B cell (primary cell): ENCODE data around the gene RNF10. TPM values are rescaled to one million over a fixed set of nuclear protein-coding genes. Genes with fewer than 3 reads are reported as not detected.

Source experiments
- ATAC-seq: fragments of 200-7000 bp; cut with Tn5 transposase; one replicate; pipeline ENCODE4 v1.10.0; 2021; ENCODE audit warnings: low read depth, mild to moderate bottlenecking, moderate number of reproducible peaks, moderate library complexity
- CTCF ChIA-PET: fragments of 350-600 bp; sonication (Branson Sonifier 250); formaldehyde crosslinking; loops from one replicate; lab custom pipeline; 2021; ENCODE audit warnings: antibody characterized with exemption, inconsistent platforms; lab: Charles Lee
- POLR2A ChIA-PET: fragments of 350-600 bp; sonication (Branson Sonifier 250); formaldehyde crosslinking; loops from one replicate; lab custom pipeline; 2021; ENCODE audit warnings: antibody characterized with exemption; lab: Charles Lee
- DNase-seq: peaks from one replicate; pipeline ENCODE4 v3.0.0; 2013
- H2AFZ ChIP-seq: 2 replicates; pipeline ENCODE4 v1.6.1; 2012; ENCODE audit warnings: mild to moderate bottlenecking, low read depth, low read length; ENCODE audit not compliant: insufficient read depth, poor library complexity, severe bottlenecking
- H3K27ac ChIP-seq, 2 donors: 1 replicate in 1 of 2; 2 replicates in 1 of 2; pipeline ENCODE4 v1.5.1; 2012 to 2013; ENCODE audit warnings: low read length in 2 of 2, mild to moderate bottlenecking in 2 of 2, moderate library complexity in 1 of 2
- H3K27me3 ChIP-seq, 4 experiments: fragments of 200-600 bp in 1 of 4; sonication (generic) in 1 of 4; replicated peaks in 1 of 4; 1 replicate in 2 of 4; 2 replicates in 2 of 4; pipeline versions ENCODE4 v1.6.1 to v1.7.0; 2013 to 2016; ENCODE audit warnings: low read length in 3 of 4, mild to moderate bottlenecking in 2 of 4, mixed read lengths in 1 of 4, moderate library complexity in 1 of 4; ENCODE audit not compliant: insufficient read depth in 4 of 4, control insufficient read depth in 3 of 4; ENCODE audit errors: control extremely low read depth in 1 of 4
- H3K36me3 ChIP-seq, 2 experiments: replicated peaks in 1 of 2; 1 replicate in 1 of 2; 2 replicates in 1 of 2; pipeline versions ENCODE4 v1.6.1 to v1.7.1; 2013; ENCODE audit warnings: low read length in 1 of 2; ENCODE audit not compliant: insufficient read depth in 2 of 2, control insufficient read depth in 1 of 2; ENCODE audit errors: control extremely low read depth in 1 of 2, extremely low read depth in 1 of 2
- H3K4me1 ChIP-seq, 2 donors: fragments of 200-600 bp in 1 of 2; sonication (generic) in 1 of 2; 1 replicate in 1 of 2; 2 replicates in 1 of 2; pipeline versions ENCODE4 v1.5.1 to v1.6.1; 2013 to 2017; ENCODE audit warnings: low read length in 2 of 2; ENCODE audit not compliant: control insufficient read depth in 2 of 2, insufficient read depth in 2 of 2
- H3K4me2 ChIP-seq: replicated peaks from 2 replicates; pipeline ENCODE3; 2012; ENCODE audit warnings: mild to moderate bottlenecking, low read depth, low read length; ENCODE audit not compliant: poor library complexity, severe bottlenecking
- H3K4me3 ChIP-seq, 5 experiments: fragments of 200-600 bp in 1 of 5; sonication (generic) in 1 of 5; 1 replicate in 3 of 5; 2 replicates in 2 of 5; pipeline versions ENCODE4 v1.5.1 to v1.7.0; 2011 to 2016; ENCODE audit warnings: low read length in 4 of 5, mild to moderate bottlenecking in 4 of 5, low read depth in 2 of 5, control low read depth in 1 of 5, moderate library complexity in 1 of 5; ENCODE audit not compliant: insufficient read depth in 1 of 5; ENCODE audit errors: control extremely low read depth in 1 of 5, extremely low read depth in 1 of 5
- H3K79me2 ChIP-seq: fragments of 200-600 bp; sonication (generic); one replicate; pipeline ENCODE4 v1.6.0; 2016; ENCODE audit warnings: low read length; ENCODE audit not compliant: control insufficient read depth, insufficient read depth
- H3K9ac ChIP-seq: fragments of 200-600 bp; sonication (generic); 2 replicates; pipeline ENCODE4 v1.6.1; 2017; ENCODE audit warnings: mild to moderate bottlenecking, low read length, moderate library complexity
- H3K9me3 ChIP-seq, 3 donors: one replicate each; pipeline versions ENCODE4 v1.6.1 to v1.7.1; 2013; ENCODE audit warnings: low read length in 2 of 3; ENCODE audit not compliant: control insufficient read depth in 2 of 3, insufficient read depth in 1 of 3; ENCODE audit errors: control extremely low read depth in 1 of 3
- H4K20me1 ChIP-seq: 2 replicates; pipeline ENCODE4 v1.6.0; 2012; ENCODE audit warnings: mild to moderate bottlenecking, low read length; ENCODE audit not compliant: insufficient read depth, control insufficient read depth, poor library complexity, severe bottlenecking
- H3K27ac Mint-ChIP-seq: one replicate; pipeline ENCODE4 v1.8.0; 2021; ENCODE audit warnings: mixed read lengths
- H3K27me3 Mint-ChIP-seq: one replicate; pipeline ENCODE4 v1.8.0; 2021; ENCODE audit warnings: mixed read lengths
- H3K4me1 Mint-ChIP-seq: one replicate; pipeline ENCODE4 v1.8.0; 2021; ENCODE audit warnings: mixed read lengths
- H3K4me3 Mint-ChIP-seq: one replicate; pipeline ENCODE4 v1.8.0; 2021; ENCODE audit warnings: mixed read lengths
- H3K9me3 Mint-ChIP-seq: one replicate; pipeline ENCODE4 v1.8.0; 2022; ENCODE audit warnings: mixed read lengths; ENCODE audit not compliant: insufficient read depth
- CTCF ChIP-seq: fragments of 200-600 bp; IDR thresholded peaks from one replicate; pipeline ENCODE4 v1.8.0; 2022; ENCODE audit warnings: antibody characterized with exemption, mild to moderate bottlenecking
- EZH2 ChIP-seq: IDR thresholded peaks from 2 replicates; pipeline ENCODE4 v1.6.1; 2012; ENCODE audit warnings: borderline replicate concordance, low read depth, mild to moderate bottlenecking, moderate library complexity, low read length; ENCODE audit not compliant: insufficient read depth, poor library complexity, severe bottlenecking
- WGBS: methylation state at CpG from one replicate; pipeline ENCODE4 v1.1.5; 2013; ENCODE audit warnings: missing lambda C conversion rate; ENCODE audit not compliant: insufficient coverage; 5-methylcytosine and 5-hydroxymethylcytosine counted together
- intact Hi-C: fragments of 100-400 bp; cut with micrococcal nuclease; formaldehyde crosslinking; loops from one replicate; pipeline ENCODE4 v1.10.0; 2022
- polyA plus RNA-seq: library from polyadenylated mRNA; depleted of rRNA; stranded (reverse); fragments of >200 nt; gene quantifications from 2 replicates; pipeline ENCODE4 v1.2.3, GENCODE V29; 2012
- total RNA-seq, 2 donors: library from RNA; stranded (reverse); fragments of 120-200 nt in 1 of 2; gene quantifications; 1 replicate in 1 of 2; 2 replicates in 1 of 2; pipeline versions ENCODE4 v1.2.3 to v1.2.4, GENCODE V29; 2013 to 2022

RNF10 gene
- total and polyA plus RNA-seq, 2 donors (not counting 1 experiment from before 2014, with no cell fraction given): 163 to 236 TPM

DNA sequence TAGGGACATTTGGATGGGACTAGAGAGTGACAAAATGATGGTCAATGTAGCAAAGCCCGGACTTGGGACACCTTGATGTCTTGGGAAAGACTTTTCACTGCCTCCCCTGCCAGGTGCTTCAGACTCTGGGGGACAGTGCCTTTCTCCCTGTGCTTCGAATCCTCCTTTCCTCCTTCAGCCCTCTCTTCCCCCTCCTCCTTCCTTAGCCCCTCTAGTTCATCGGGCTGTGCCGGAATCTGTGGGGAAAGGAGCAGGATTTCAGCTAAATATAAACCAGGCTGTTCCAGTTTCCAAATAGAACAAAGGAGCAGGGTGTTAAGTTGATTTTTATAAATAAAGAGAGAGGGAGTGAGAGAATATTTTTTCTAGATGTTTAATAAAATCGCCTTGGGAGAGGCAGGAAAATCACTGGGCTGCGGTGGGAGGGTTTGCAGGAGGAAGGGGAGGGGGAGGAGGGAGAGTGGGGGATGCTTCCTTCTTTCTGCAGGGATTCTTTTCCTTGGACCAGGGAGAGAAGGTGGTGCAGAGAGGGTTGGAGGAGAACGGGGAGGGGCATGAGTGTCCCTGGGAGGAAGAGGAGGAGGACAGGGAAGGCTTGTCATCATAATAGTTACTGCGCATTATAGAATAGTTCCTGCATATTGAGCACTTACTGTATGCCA is 84.9 kb downstream of the RNF10 start:
- no peak for DNase-seq
- ChIA-PET POLR2A (no interaction called here), CTCF (no interaction called here)
- Histone ChIP-seq H3K4me1 (no peaks in the 10 kb centered on the region), H3K9ac (no peak overlapping the region), H3K36me3 (no peaks in the 10 kb centered on the region), H4K20me1 (no peaks in the 10 kb centered on the region), H3K27me3 (peaks cover 0 to 32% (median 10%) of the 10 kb centered on the region in 4 experiments), H2AFZ (no peak overlapping the region), H3K79me2 (no peaks in the 10 kb centered on the region), H3K4me3 (no peak overlapping the region), H3K27ac (no peak overlapping the region), H3K9me3 (peaks cover 0 to 4% (median 0%) of the 10 kb centered on the region in 3 donors), H3K4me2 (no peak overlapping the region)
- Mint-ChIP-seq H3K27me3 (peaks cover 29% of the 10 kb centered on the region), H3K4me1 (no peaks in the 10 kb centered on the region), H3K4me3 (no peak overlapping the region), H3K27ac (no peak overlapping the region), H3K9me3 (no peaks in the 10 kb centered on the region)
- intact Hi-C loops: no loop called here
- 41% methylated on average over 3 of the region's 8 CpGs for WGBS
- TF ChIP-seq CTCF (no peak), EZH2 (no peak)
- no peak for ATAC-seq

DNA sequence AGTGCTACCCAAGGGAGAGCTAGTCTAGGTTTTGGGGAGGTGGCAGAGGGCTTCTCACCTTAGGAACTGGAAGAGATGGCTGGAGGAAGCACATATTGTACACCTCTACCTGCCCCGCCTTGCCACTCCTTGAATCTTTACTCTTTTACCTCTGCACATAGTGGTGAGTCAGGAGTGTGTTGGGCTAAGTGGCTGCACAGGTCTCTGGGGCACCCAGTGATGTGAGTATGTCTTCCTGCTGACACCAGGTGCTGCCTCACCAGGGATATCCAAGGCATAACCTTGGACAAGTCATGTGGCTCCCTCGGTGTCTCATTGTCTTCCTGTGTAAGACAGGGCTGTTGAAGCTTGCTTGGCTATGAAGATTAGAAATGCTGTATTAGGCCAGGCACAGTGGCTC is 86.5 kb downstream of the RNF10 start:
- no peaks in the 10 kb centered on the region for H4K20me1 ChIP-seq
- Mint-ChIP-seq H3K27ac (no peak overlapping the region), H3K4me1 (no peaks in the 10 kb centered on the region), H3K9me3 (no peaks in the 10 kb centered on the region), H3K27me3 (peaks cover 29% of the 10 kb centered on the region), H3K4me3 (no peak overlapping the region)
- TF ChIP-seq CTCF (no peak), EZH2 (no peak)
- 100% methylated on average over 1 of the region's 2 CpGs for WGBS
- no peak overlapping the region for H3K4me2 ChIP-seq
- no peak overlapping the region for H3K27ac ChIP-seq
- ChIA-PET CTCF (no interaction called here), POLR2A (interaction anchor here (0.7 kb wide), 1 partner anchor 224 kb away, joined by 3 read pairs; no protein-coding TSS in a partner anchor)
- no peaks in the 10 kb centered on the region for H3K36me3 ChIP-seq
- ATAC-seq (no peak), DNase-seq (no peak)
- H3K9ac ChIP-seq: no peak overlapping the region
- peaks cover 0 to 4% (median 0%) of the 10 kb centered on the region in 3 donors for H3K9me3 ChIP-seq
- peaks cover 0 to 32% (median 10%) of the 10 kb centered on the region in 4 experiments for H3K27me3 ChIP-seq
- H3K79me2 ChIP-seq: no peaks in the 10 kb centered on the region
- intact Hi-C loops: no loop called here
- H3K4me3 ChIP-seq: no peak overlapping the region
- H3K4me1 ChIP-seq: no peaks in the 10 kb centered on the region
- no peak overlapping the region for H2AFZ ChIP-seq
